Spleen (tissue), 11 donors: ENCODE measurements around the gene HORMAD1. TPM values are rescaled to one million over a fixed set of nuclear protein-coding genes. Genes with fewer than 3 reads are reported as not detected.
A peak's percentile ranks its signal among the peaks of the same experiment; 100 is the strongest.

ENCODE experiments used
- DNase-seq: peaks from one replicate; pipeline ENCODE4 v3.0.0-alpha.2; 2020
- H3K27ac ChIP-seq, 8 donors: fragments of 200-600 bp; sonication (generic) in 7 of 8; 1 replicate in 4 of 8; 2 replicates in 4 of 8; pipeline versions ENCODE4 v1.5.0 to v1.8.0; 2016 to 2021; ENCODE audit warnings: inconsistent platforms in 4 of 8, mild to moderate bottlenecking in 4 of 8, moderate library complexity in 1 of 8
- H3K27me3 ChIP-seq, 7 donors: fragments of 200-600 bp; sonication (generic) in 6 of 7; replicated peaks in 1 of 7; 1 replicate in 4 of 7; 2 replicates in 3 of 7; pipeline versions ENCODE4 v1.5.0 to v1.8.0; 2016 to 2021; ENCODE audit warnings: inconsistent platforms in 3 of 7, mild to moderate bottlenecking in 1 of 7
- H3K36me3 ChIP-seq, 6 donors: fragments of 200-600 bp; sonication (generic) in 5 of 6; 1 replicate in 4 of 6; 2 replicates in 2 of 6; pipeline versions ENCODE4 v1.5.0 to v1.8.0; 2016 to 2021; ENCODE audit warnings: inconsistent platforms in 2 of 6
- H3K4me1 ChIP-seq, 6 donors: fragments of 200-600 bp; sonication (generic) in 5 of 6; 1 replicate in 3 of 6; 2 replicates in 3 of 6; pipeline versions ENCODE4 v1.5.0 to v1.8.0; 2016 to 2021; ENCODE audit warnings: inconsistent platforms in 3 of 6
- H3K4me3 ChIP-seq, 8 donors: fragments of 200-600 bp; sonication (generic) in 7 of 8; 1 replicate in 4 of 8; 2 replicates in 4 of 8; pipeline versions ENCODE4 v1.5.0 to v1.8.0; 2016 to 2021; ENCODE audit warnings: inconsistent platforms in 4 of 8, mild to moderate bottlenecking in 4 of 8, moderate library complexity in 2 of 8
- H3K9me3 ChIP-seq, 8 donors: fragments of 200-600 bp; sonication (generic) in 7 of 8; 1 replicate in 4 of 8; 2 replicates in 4 of 8; pipeline versions ENCODE4 v1.5.0 to v1.8.0; 2016 to 2021; ENCODE audit warnings: inconsistent platforms in 4 of 8
- POLR2A ChIP-seq, 3 donors: fragments of 450-650 bp; IDR thresholded peaks; one replicate each; pipeline ENCODE4 v1.5.1; 2017; ENCODE audit warnings: antibody characterized with exemption in 3 of 3, mild to moderate bottlenecking in 1 of 3
- POLR2AphosphoS5 ChIP-seq, 3 donors: sonication (generic); formaldehyde crosslinking; IDR thresholded peaks; one replicate each; pipeline ENCODE4 v1.5.1; 2017; ENCODE audit warnings: antibody characterized with exemption in 3 of 3
- WGBS, 5 donors: extraction: QIAGEN DNeasy Blood & Tissue Kit in 3 of 5; methylation state at CpG; one replicate each; pipeline versions ENCODE4 v1.1.5 to v1.1.7; 2013 to 2018; 5-methylcytosine and 5-hydroxymethylcytosine counted together
- intact Hi-C: fragments of 100-400 bp; cut with DNase I; formaldehyde crosslinking; loops from one replicate; pipeline ENCODE4 v1.15.0; 2023; ENCODE audit warnings: low total_unique reads
- polyA plus RNA-seq, 3 donors: library from polyadenylated mRNA; stranded (reverse); fragments of 200-250 nt; gene quantifications; one replicate each; pipeline ENCODE4 v1.2.1, GENCODE V29; 2013
- total RNA-seq, 7 donors: library from RNA; depleted of rRNA in 3 of 7; stranded (reverse); fragments of >200 nt in 3 of 7; fragmentation: NEBNext Ultra II Directional in 4 of 7; extraction: Animal tissue kit (Norgen Biotek cat#: 25700) in 4 of 7; gene quantifications; one replicate each; pipeline versions ENCODE4 v1.1.0 to v1.2.1, GENCODE V29; 2016 to 2021
- TF ChIP-seq, protein P1 (sequence below), 11 experiments: fragments of 200-600 bp in 7 of 11; fragments of 450-650 bp in 4 of 11; sonication (generic) in 4 of 11; IDR thresholded peaks in 8 of 11; conservative IDR thresholded peaks in 3 of 11; 1 replicate in 7 of 11; 2 replicates in 4 of 11; pipeline versions ENCODE4 v1.4.0 to v1.8.0; 2016 to 2021; ENCODE audit warnings: antibody characterized with exemption in 11 of 11, inconsistent platforms in 4 of 11, mild to moderate bottlenecking in 1 of 11
- donor health status: healthy with polysubstance abuse.
- donor health status: DM: no; HTN: no; CAD: no; lungs with moderate emphysema.
- donor health status: DM: no; HTN: no; CAD: no.
- donor health status: Bipolar disorder and iron deficiency.
- donor health status: healthy.
- donor health status: DM: no; HTN: no; CAD: no.
- donor health status: DM: yes; HTN: yes; CAD: no.

The HORMAD1 gene
- total and polyA plus RNA-seq, 10 donors, result 0.41 to 14.1 (median 4.2) TPM

GRCh38 chr1:150688763-150689162, 31.9 kb downstream of the HORMAD1 start:
- no peaks in the 10 kb centered on the region for H3K27me3 ChIP-seq
- TF ChIP-seq POLR2A (IDR thresholded peaks at IDR 0.05), result no peak
- TF ChIP-seq, protein P1, sequence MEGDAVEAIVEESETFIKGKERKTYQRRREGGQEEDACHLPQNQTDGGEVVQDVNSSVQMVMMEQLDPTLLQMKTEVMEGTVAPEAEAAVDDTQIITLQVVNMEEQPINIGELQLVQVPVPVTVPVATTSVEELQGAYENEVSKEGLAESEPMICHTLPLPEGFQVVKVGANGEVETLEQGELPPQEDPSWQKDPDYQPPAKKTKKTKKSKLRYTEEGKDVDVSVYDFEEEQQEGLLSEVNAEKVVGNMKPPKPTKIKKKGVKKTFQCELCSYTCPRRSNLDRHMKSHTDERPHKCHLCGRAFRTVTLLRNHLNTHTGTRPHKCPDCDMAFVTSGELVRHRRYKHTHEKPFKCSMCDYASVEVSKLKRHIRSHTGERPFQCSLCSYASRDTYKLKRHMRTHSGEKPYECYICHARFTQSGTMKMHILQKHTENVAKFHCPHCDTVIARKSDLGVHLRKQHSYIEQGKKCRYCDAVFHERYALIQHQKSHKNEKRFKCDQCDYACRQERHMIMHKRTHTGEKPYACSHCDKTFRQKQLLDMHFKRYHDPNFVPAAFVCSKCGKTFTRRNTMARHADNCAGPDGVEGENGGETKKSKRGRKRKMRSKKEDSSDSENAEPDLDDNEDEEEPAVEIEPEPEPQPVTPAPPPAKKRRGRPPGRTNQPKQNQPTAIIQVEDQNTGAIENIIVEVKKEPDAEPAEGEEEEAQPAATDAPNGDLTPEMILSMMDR (IDR thresholded peaks at IDR 0.05 in 8 of 11, conservative IDR thresholded peaks at IDR 0.05 in 3 of 11), result no peak
- WGBS, 5 donors, result 31 to 89% (median 76%) methylated on average over 1 of the region's 1 CpG
- peaks cover 0 to 43% (median 21%) of the 10 kb centered on the region in 6 donors for H3K4me1 ChIP-seq
- intact Hi-C loops, result no loop called here
- no peaks in the 10 kb centered on the region for H3K9me3 ChIP-seq
- no peak overlapping the region for H3K4me3 ChIP-seq
- no peak for DNase-seq
- no peak overlapping the region for H3K27ac ChIP-seq
- H3K36me3 ChIP-seq, result peaks cover 0 to 79% (median 27%) of the 10 kb centered on the region in 6 donors

DNA sequence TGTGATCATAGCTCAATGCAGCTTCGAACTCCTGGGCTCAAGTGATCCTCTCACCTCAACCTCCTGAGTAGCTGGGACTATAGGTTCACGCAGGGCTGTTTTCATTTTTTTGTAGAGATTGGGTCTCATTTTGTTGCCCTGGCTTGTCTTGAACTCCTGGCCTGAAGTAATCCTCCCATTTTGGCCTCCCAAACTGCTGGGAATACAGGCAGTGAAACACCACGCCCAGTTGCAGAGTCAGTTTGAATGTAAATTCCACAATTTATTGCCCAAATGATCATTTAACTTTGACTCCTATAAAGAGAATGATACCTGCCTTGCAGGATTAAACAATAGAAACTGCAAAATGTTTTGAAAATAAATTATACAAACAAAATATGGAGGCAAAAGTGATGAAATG, 34.4 kb downstream of the HORMAD1 start:
- DNase-seq, result no peak
- Histone ChIP-seq H3K27me3 (no peaks in the 10 kb centered on the region), H3K9me3 (no peaks in the 10 kb centered on the region), H3K4me3 (no peak overlapping the region), H3K27ac (no peak overlapping the region), H3K36me3 (peaks cover 0 to 71% (median 15%) of the 10 kb centered on the region in 6 donors), H3K4me1 (peaks cover 0 to 27% (median 11%) of the 10 kb centered on the region in 6 donors)
- TF ChIP-seq POLR2A (IDR thresholded peaks at IDR 0.05), result no peak
- TF ChIP-seq, protein P1 (IDR thresholded peaks at IDR 0.05 in 8 of 11, conservative IDR thresholded peaks at IDR 0.05 in 3 of 11), result no peak
- TF ChIP-seq POLR2AphosphoS5 (IDR thresholded peaks at IDR 0.05), result no peak
- intact Hi-C loops, result no loop called here
- whole genome bisulfite sequencing, 5 donors, result 95 to 100% (median 99%) methylated on average over 3 of the region's 3 CpGs

- H3K36me3 ChIP-seq, result peaks cover 0 to 72% (median 10%) of the 10 kb centered on the region in 6 donors
- H3K4me1 ChIP-seq, result peaks cover 0 to 18% (median 11%) of the 10 kb centered on the region in 6 donors
- intact Hi-C loops, result no loop called here
- 25 to 33% (median 30%) methylated on average over 1 of the region's 1 CpG for WGBS, 5 donors
- no peak for DNase-seq
- H3K27ac ChIP-seq, result peak overlapping the region in 3 of 8 donors; percentile 29 to 37 (median 37)
- H3K9me3 ChIP-seq, result no peaks in the 10 kb centered on the region
- no peak overlapping the region for H3K4me3 ChIP-seq
- no peak for TF ChIP-seq POLR2A (IDR thresholded peaks at IDR 0.05)
- TF ChIP-seq, protein P1 (IDR thresholded peaks at IDR 0.05 in 8 of 11, conservative IDR thresholded peaks at IDR 0.05 in 3 of 11), result no peak
- no peaks in the 10 kb centered on the region for H3K27me3 ChIP-seq
These were observed 36.8 kb downstream of the HORMAD1 start for GRCh38 chr1:150683914-150684313.

DNA sequence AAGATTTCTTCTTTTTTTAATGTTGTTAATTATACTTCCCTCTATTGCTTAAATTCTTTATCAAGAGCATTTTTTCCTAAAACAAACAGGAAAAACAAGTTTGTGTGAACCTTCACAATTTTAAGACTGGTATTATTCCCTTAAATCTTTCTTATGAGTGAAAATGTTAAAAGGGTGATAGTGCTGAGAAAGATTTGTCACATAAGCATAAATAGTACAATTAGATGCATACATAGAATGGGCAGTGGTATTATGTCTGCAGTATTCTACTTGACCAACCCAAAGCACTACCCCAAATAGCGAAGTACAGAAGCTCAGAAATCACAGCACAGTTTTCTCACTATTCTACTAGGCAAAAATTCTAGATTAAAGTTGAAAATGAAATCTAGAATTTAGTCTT, 41.7 kb downstream of the HORMAD1 start:
- H3K4me3 ChIP-seq, result no peak overlapping the region
- peaks cover 0 to 67% (median 5%) of the 10 kb centered on the region in 6 donors for H3K36me3 ChIP-seq
- H3K9me3 ChIP-seq, result no peaks in the 10 kb centered on the region
- no peak overlapping the region for H3K27ac ChIP-seq
- no peak for DNase-seq
- H3K27me3 ChIP-seq, result no peaks in the 10 kb centered on the region
- intact Hi-C loops, result no loop called here
- 94 to 98% (median 97%) methylated on average over 1 of the region's 1 CpG for WGBS, 5 donors
- peaks cover 0 to 6% (median 3%) of the 10 kb centered on the region in 6 donors for H3K4me1 ChIP-seq
- TF ChIP-seq POLR2A (IDR thresholded peaks at IDR 0.05), result no peak
- TF ChIP-seq, protein P1 (IDR thresholded peaks at IDR 0.05 in 8 of 11, conservative IDR thresholded peaks at IDR 0.05 in 3 of 11), result no peak
- no peak for TF ChIP-seq POLR2AphosphoS5 (IDR thresholded peaks at IDR 0.05)
